Spleen (tissue), 11 donors: Measurements from ENCODE around the gene ZNF92. TPM values are rescaled to one million over a fixed set of nuclear protein-coding genes. Genes with fewer than 3 reads are reported as not detected.

Experiments
- DNase-seq: peaks from one replicate; pipeline ENCODE4 v3.0.0-alpha.2; 2020
- H3K27ac ChIP-seq, 8 donors: fragments of 200-600 bp; sonication (generic) in 7 of 8; 1 replicate in 4 of 8; 2 replicates in 4 of 8; pipeline versions ENCODE4 v1.5.0 to v1.8.0; 2016 to 2021; ENCODE audit warnings: inconsistent platforms in 4 of 8, mild to moderate bottlenecking in 4 of 8, moderate library complexity in 1 of 8
- H3K27me3 ChIP-seq, 7 donors: fragments of 200-600 bp; sonication (generic) in 6 of 7; replicated peaks in 1 of 7; 1 replicate in 4 of 7; 2 replicates in 3 of 7; pipeline versions ENCODE4 v1.5.0 to v1.8.0; 2016 to 2021; ENCODE audit warnings: inconsistent platforms in 3 of 7, mild to moderate bottlenecking in 1 of 7
- H3K36me3 ChIP-seq, 6 donors: fragments of 200-600 bp; sonication (generic) in 5 of 6; 1 replicate in 4 of 6; 2 replicates in 2 of 6; pipeline versions ENCODE4 v1.5.0 to v1.8.0; 2016 to 2021; ENCODE audit warnings: inconsistent platforms in 2 of 6
- H3K4me1 ChIP-seq, 6 donors: fragments of 200-600 bp; sonication (generic) in 5 of 6; 1 replicate in 3 of 6; 2 replicates in 3 of 6; pipeline versions ENCODE4 v1.5.0 to v1.8.0; 2016 to 2021; ENCODE audit warnings: inconsistent platforms in 3 of 6
- H3K4me3 ChIP-seq, 8 donors: fragments of 200-600 bp; sonication (generic) in 7 of 8; 1 replicate in 4 of 8; 2 replicates in 4 of 8; pipeline versions ENCODE4 v1.5.0 to v1.8.0; 2016 to 2021; ENCODE audit warnings: inconsistent platforms in 4 of 8, mild to moderate bottlenecking in 4 of 8, moderate library complexity in 2 of 8
- H3K9me3 ChIP-seq, 8 donors: fragments of 200-600 bp; sonication (generic) in 7 of 8; 1 replicate in 4 of 8; 2 replicates in 4 of 8; pipeline versions ENCODE4 v1.5.0 to v1.8.0; 2016 to 2021; ENCODE audit warnings: inconsistent platforms in 4 of 8
- POLR2A ChIP-seq, 3 donors: fragments of 450-650 bp; IDR thresholded peaks; one replicate each; pipeline ENCODE4 v1.5.1; 2017; ENCODE audit warnings: antibody characterized with exemption in 3 of 3, mild to moderate bottlenecking in 1 of 3
- POLR2AphosphoS5 ChIP-seq, 3 donors: sonication (generic); formaldehyde crosslinking; IDR thresholded peaks; one replicate each; pipeline ENCODE4 v1.5.1; 2017; ENCODE audit warnings: antibody characterized with exemption in 3 of 3
- WGBS, 5 donors: extraction: QIAGEN DNeasy Blood & Tissue Kit in 3 of 5; methylation state at CpG; one replicate each; pipeline versions ENCODE4 v1.1.5 to v1.1.7; 2013 to 2018; 5-methylcytosine and 5-hydroxymethylcytosine counted together
- intact Hi-C: fragments of 100-400 bp; cut with DNase I; formaldehyde crosslinking; loops from one replicate; pipeline ENCODE4 v1.15.0; 2023; ENCODE audit warnings: low total_unique reads
- polyA plus RNA-seq, 3 donors: library from polyadenylated mRNA; stranded (reverse); fragments of 200-250 nt; gene quantifications; one replicate each; pipeline ENCODE4 v1.2.1, GENCODE V29; 2013
- total RNA-seq, 7 donors: library from RNA; depleted of rRNA in 3 of 7; stranded (reverse); fragments of >200 nt in 3 of 7; fragmentation: NEBNext Ultra II Directional in 4 of 7; extraction: Animal tissue kit (Norgen Biotek cat#: 25700) in 4 of 7; gene quantifications; one replicate each; pipeline versions ENCODE4 v1.1.0 to v1.2.1, GENCODE V29; 2016 to 2021
- TF ChIP-seq, protein P1 (sequence below), 11 experiments: fragments of 200-600 bp in 7 of 11; fragments of 450-650 bp in 4 of 11; sonication (generic) in 4 of 11; IDR thresholded peaks in 8 of 11; conservative IDR thresholded peaks in 3 of 11; 1 replicate in 7 of 11; 2 replicates in 4 of 11; pipeline versions ENCODE4 v1.4.0 to v1.8.0; 2016 to 2021; ENCODE audit warnings: antibody characterized with exemption in 11 of 11, inconsistent platforms in 4 of 11, mild to moderate bottlenecking in 1 of 11
- donor health status: healthy with polysubstance abuse.
- donor health status: DM: no; HTN: no; CAD: no; lungs with moderate emphysema.
- donor health status: DM: no; HTN: no; CAD: no.
- donor health status: Bipolar disorder and iron deficiency.
- donor health status: healthy.
- donor health status: DM: no; HTN: no; CAD: no.
- donor health status: DM: yes; HTN: yes; CAD: no.

Gene ZNF92
- total and polyA plus RNA-seq, 10 donors, result 6.6 to 23.0 (median 14.1) TPM

DNA sequence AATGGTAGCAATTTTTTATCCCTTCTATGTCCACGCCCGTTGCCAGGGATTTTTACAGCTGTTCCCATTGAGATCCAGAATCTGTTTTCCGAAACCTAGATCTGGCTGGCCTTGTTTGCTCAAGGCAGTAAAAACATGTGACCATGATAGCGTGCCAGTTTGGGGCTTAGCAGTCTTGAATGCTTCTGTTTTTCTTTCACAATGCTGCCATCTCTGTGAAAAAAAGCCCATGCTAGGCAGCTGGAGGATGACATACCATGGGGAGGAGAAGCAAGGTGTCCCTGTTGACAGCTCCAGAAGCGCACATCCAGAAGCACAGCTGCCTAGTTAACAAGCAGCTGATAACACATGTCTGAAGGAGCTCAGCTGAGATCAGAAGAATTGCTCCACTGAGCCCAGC, 2.2 kb upstream of the ZNF92 start:
- Histone ChIP-seq H3K27me3 (no peaks in the 10 kb centered on the region), H3K4me3 (no peak overlapping the region), H3K36me3 (peaks cover 0 to 11% (median 0%) of the 10 kb centered on the region in 6 donors), H3K27ac (no peak overlapping the region), H3K9me3 (no peaks in the 10 kb centered on the region), H3K4me1 (peaks cover 11 to 33% (median 28%) of the 10 kb centered on the region in 6 donors)
- no peak for DNase-seq
- intact Hi-C loops, result no loop called here
- TF ChIP-seq POLR2AphosphoS5 (IDR thresholded peaks at IDR 0.05) (no peak), POLR2A (IDR thresholded peaks at IDR 0.05) (no peak)
- TF ChIP-seq, protein P1, sequence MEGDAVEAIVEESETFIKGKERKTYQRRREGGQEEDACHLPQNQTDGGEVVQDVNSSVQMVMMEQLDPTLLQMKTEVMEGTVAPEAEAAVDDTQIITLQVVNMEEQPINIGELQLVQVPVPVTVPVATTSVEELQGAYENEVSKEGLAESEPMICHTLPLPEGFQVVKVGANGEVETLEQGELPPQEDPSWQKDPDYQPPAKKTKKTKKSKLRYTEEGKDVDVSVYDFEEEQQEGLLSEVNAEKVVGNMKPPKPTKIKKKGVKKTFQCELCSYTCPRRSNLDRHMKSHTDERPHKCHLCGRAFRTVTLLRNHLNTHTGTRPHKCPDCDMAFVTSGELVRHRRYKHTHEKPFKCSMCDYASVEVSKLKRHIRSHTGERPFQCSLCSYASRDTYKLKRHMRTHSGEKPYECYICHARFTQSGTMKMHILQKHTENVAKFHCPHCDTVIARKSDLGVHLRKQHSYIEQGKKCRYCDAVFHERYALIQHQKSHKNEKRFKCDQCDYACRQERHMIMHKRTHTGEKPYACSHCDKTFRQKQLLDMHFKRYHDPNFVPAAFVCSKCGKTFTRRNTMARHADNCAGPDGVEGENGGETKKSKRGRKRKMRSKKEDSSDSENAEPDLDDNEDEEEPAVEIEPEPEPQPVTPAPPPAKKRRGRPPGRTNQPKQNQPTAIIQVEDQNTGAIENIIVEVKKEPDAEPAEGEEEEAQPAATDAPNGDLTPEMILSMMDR (IDR thresholded peaks at IDR 0.05 in 8 of 11, conservative IDR thresholded peaks at IDR 0.05 in 3 of 11), result no peak
- WGBS, 5 donors, result 93 to 99% (median 94%) methylated on average over 5 of the region's 5 CpGs

DNA sequence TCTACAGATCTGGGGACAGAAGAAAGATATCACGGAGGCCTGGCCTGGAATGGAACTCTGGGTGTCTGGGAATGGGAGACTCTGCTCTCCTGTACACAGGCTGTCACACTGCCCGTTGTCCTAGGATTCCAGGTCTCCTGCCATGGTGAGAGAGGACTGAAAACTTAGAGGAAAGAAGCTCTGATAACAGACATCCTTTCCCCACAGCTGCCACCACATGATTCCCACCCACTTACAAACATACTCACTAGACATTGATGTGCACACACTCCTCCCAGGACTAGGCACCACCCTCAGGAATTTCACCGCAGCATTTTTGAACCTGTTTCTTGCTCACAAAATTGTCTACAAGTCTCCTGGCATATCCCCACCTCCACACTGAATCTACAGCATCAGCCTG, 5.7 kb downstream of the ZNF92 start:
- TF ChIP-seq POLR2AphosphoS5 (IDR thresholded peaks at IDR 0.05) (no peak), POLR2A (IDR thresholded peaks at IDR 0.05) (no peak)
- TF ChIP-seq, protein P1 (IDR thresholded peaks at IDR 0.05 in 8 of 11, conservative IDR thresholded peaks at IDR 0.05 in 3 of 11), result no peak
- no peaks in the 10 kb centered on the region for H3K9me3 ChIP-seq
- no peaks in the 10 kb centered on the region for H3K27me3 ChIP-seq
- peaks cover 11 to 99% (median 55%) of the 10 kb centered on the region in 6 donors for H3K4me1 ChIP-seq
- no peak for DNase-seq
- H3K4me3 ChIP-seq, result no peak overlapping the region
- intact Hi-C loops, result no loop called here
- 83 to 90% (median 87%) methylated on average over 3 of the region's 3 CpGs for WGBS, 5 donors
- H3K27ac ChIP-seq, result no peak overlapping the region
- H3K36me3 ChIP-seq, result peaks cover 0 to 48% (median 3%) of the 10 kb centered on the region in 6 donors

DNA sequence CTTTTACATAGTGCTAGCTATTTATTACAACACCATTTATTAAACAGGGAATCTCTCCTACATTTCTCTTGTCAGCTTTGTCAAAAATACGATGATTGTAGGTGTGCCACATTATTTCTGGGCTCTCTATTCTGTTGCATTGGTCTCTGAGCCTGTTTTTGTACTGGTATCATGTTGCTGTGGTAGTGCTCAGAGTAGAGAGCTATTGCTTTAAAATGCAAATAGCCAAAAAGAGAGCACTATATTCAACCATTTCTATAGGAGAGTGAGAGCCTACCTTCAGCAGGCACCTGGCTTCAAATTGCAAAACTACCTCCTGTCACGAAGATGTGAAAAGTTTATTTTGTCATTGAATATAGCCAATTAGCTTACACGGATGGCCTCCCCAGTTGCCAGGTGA, 8.1 kb downstream of the ZNF92 start:
- DNase-seq, result no peak
- no peak for TF ChIP-seq POLR2AphosphoS5 (IDR thresholded peaks at IDR 0.05)
- TF ChIP-seq, protein P1 (IDR thresholded peaks at IDR 0.05 in 8 of 11, conservative IDR thresholded peaks at IDR 0.05 in 3 of 11), result no peak
- no peak for TF ChIP-seq POLR2A (IDR thresholded peaks at IDR 0.05)
- Histone ChIP-seq H3K4me3 (no peak overlapping the region), H3K36me3 (peaks cover 0 to 48% (median 3%) of the 10 kb centered on the region in 6 donors), H3K9me3 (no peaks in the 10 kb centered on the region), H3K4me1 (peaks cover 0 to 97% (median 37%) of the 10 kb centered on the region in 6 donors), H3K27me3 (no peaks in the 10 kb centered on the region), H3K27ac (no peak overlapping the region)
- intact Hi-C loops, result no loop called here
- WGBS, 5 donors, result 89 to 95% (median 93%) methylated on average over 3 of the region's 3 CpGs

DNA sequence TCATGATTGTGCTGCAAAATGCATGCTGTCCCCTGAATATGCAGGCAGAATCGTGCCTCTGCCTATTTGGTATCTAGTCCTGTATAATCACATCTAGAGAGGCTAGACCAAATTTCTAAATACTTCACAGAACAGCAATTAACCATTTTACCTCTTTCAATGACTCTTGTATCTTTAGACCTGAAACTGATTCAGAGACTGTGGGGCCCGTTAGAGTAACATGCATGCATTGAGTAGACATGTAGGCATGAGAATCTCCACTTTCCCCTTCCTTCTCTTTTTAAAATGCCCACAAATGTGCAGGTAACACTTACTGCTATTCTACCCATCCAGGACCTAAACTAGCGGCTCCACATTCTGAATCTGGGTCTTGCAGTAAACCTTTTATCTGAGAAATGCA, 8.8 kb downstream of the ZNF92 start:
- intact Hi-C loops, result no loop called here
- 84 to 90% (median 87%) methylated on average over 3 of the region's 3 CpGs for WGBS, 5 donors
- no peak overlapping the region for H3K4me3 ChIP-seq
- H3K9me3 ChIP-seq, result no peaks in the 10 kb centered on the region
- no peak for DNase-seq
- no peak overlapping the region for H3K27ac ChIP-seq
- H3K4me1 ChIP-seq, result peaks cover 0 to 96% (median 34%) of the 10 kb centered on the region in 6 donors
- no peak for TF ChIP-seq POLR2AphosphoS5 (IDR thresholded peaks at IDR 0.05)
- TF ChIP-seq, protein P1 (IDR thresholded peaks at IDR 0.05 in 8 of 11, conservative IDR thresholded peaks at IDR 0.05 in 3 of 11), result no peak
- H3K27me3 ChIP-seq, result no peaks in the 10 kb centered on the region
- peaks cover 0 to 41% (median 3%) of the 10 kb centered on the region in 6 donors for H3K36me3 ChIP-seq
